A673 (cell line): Measurements from ENCODE around the gene CHPF2. TPM values are rescaled to one million over a fixed set of nuclear protein-coding genes. Genes with fewer than 3 reads are reported as not detected.

Source experiments
- BruUV-seq: library from RNA; stranded (reverse); fragments of 400-500 nt; replicated peaks from 2 replicates; lab custom pipeline; 2021; lab: Mats Ljungman, UMichigan
- CTCF ChIA-PET: fragments of 300-600 bp; sonication (Branson Sonifier 250); formaldehyde crosslinking; loops from one replicate; lab custom pipeline; 2022; ENCODE audit warnings: antibody characterized with exemption; lab: Charles Lee
- POLR2A ChIA-PET: fragments of 300-600 bp; sonication (Branson Sonifier 250); formaldehyde crosslinking; loops from one replicate; lab custom pipeline; 2022; ENCODE audit warnings: antibody characterized with exemption; ENCODE audit not compliant: low non-redundant PET; lab: Charles Lee
- DNase-seq: peaks from one replicate; pipeline ENCODE4 v3.0.0-alpha.2; 2015; ENCODE audit warnings: low spot score
- H3K27ac ChIP-seq: fragments of 200-600 bp; sonication (generic); 2 replicates; pipeline ENCODE4 v1.5.1; 2016; ENCODE audit warnings: mixed run types, low read depth, mild to moderate bottlenecking, mixed read lengths, antibody characterized with exemption, low read length; ENCODE audit not compliant: poor library complexity, severe bottlenecking
- H3K27me3 ChIP-seq: fragments of 200-600 bp; sonication (generic); replicated peaks from 2 replicates; pipeline ENCODE4 v1.6.1; 2017; ENCODE audit warnings: mixed run types, low read depth, mild to moderate bottlenecking, mixed read lengths, antibody characterized with exemption, low read length; ENCODE audit not compliant: insufficient read depth, poor library complexity
- H3K36me3 ChIP-seq: fragments of 200-600 bp; sonication (generic); 2 replicates; pipeline ENCODE4 v1.6.1; 2016; ENCODE audit warnings: mixed run types, mild to moderate bottlenecking, mixed read lengths, antibody characterized with exemption, low read length; ENCODE audit not compliant: insufficient read depth, poor library complexity, severe bottlenecking
- H3K4me1 ChIP-seq: fragments of 200-600 bp; sonication (generic); 2 replicates; pipeline ENCODE4 v1.6.1; 2017; ENCODE audit warnings: mixed run types, mild to moderate bottlenecking, mixed read lengths, antibody characterized with exemption, low read length; ENCODE audit not compliant: insufficient read depth, poor library complexity, severe bottlenecking
- H3K4me3 ChIP-seq: fragments of 200-600 bp; sonication (generic); 2 replicates; pipeline ENCODE4 v1.5.1; 2016; ENCODE audit warnings: low read depth, mixed run types, mild to moderate bottlenecking, mixed read lengths, low read length; ENCODE audit not compliant: poor library complexity, severe bottlenecking
- H3K9me3 ChIP-seq: fragments of 200-600 bp; sonication (generic); 2 replicates; pipeline ENCODE4 v1.6.1; 2016; ENCODE audit warnings: mixed run types, low read depth, mild to moderate bottlenecking, mixed read lengths, antibody characterized with exemption, low read length; ENCODE audit not compliant: poor library complexity, severe bottlenecking
- CTCF ChIP-seq: fragments of 300-800, 200-600 bp; sonication (generic); conservative IDR thresholded peaks from 2 replicates; pipeline ENCODE4 v1.5.1; 2017; ENCODE audit warnings: low read depth, mild to moderate bottlenecking, antibody characterized with exemption, low read length, moderate library complexity, mixed read lengths
- EZH2 ChIP-seq: fragments of 200-600 bp; sonication (generic); IDR thresholded peaks from 2 replicates; pipeline ENCODE4 v1.6.1; 2017; ENCODE audit warnings: borderline replicate concordance, low read depth, mild to moderate bottlenecking, mixed read lengths, antibody characterized with exemption, low read length; ENCODE audit not compliant: poor library complexity, severe bottlenecking
- intact Hi-C: fragments of 100-400 bp; cut with micrococcal nuclease; formaldehyde crosslinking; loops from one replicate; pipeline ENCODE4 v1.10.0; 2022; ENCODE audit not compliant: unreplicated experiment
- total RNA-seq: library from RNA; stranded (reverse); gene quantifications from 2 replicates; pipeline ENCODE4 v1.2.3, GENCODE V29; 2021

CHPF2 gene
- total RNA-seq, 1 experiment from 2014 or later, result 27.1 TPM

GRCh38 chr7:151248346-151249033 is 16.2 kb downstream of the CHPF2 start, which contains the start of gene SMARCD3:
SMARCD3 (minus strand) TSS chr7:151248694; CDS start chr7:151248562, 132 bp downstream.
- Histone ChIP-seq H3K36me3 (no peaks in the 10 kb centered on the region), H3K27ac (peak within 1 kb of the TSS; percentile 80), H3K4me3 (peak within 1 kb of the TSS; percentile 68), H3K4me1 (peaks cover 75% of the 10 kb centered on the region), H3K9me3 (no peaks in the 10 kb centered on the region), H3K27me3 (no peaks in the 10 kb centered on the region)
- ChIA-PET CTCF (no interaction called here), POLR2A (no interaction called here)
- no TSS peak for BruUV-seq
- peak; percentile 85 for DNase-seq
- intact Hi-C loops, result loop anchor here (2.0 kb wide), 1 partner anchor 54 kb away; no protein-coding TSS in a partner anchor
- TF ChIP-seq EZH2 (no peak), CTCF (no peak)

- no TSS peak for BruUV-seq
- intact Hi-C loops, result loop anchor here (2.0 kb wide), 1 partner anchor 54 kb away; no protein-coding TSS in a partner anchor
- peaks cover 68% of the 10 kb centered on the region for H3K4me1 ChIP-seq
- H3K9me3 ChIP-seq, result no peaks in the 10 kb centered on the region
- H3K36me3 ChIP-seq, result no peaks in the 10 kb centered on the region
- CTCF ChIA-PET, result no interaction called here
- H3K4me3 ChIP-seq, result peak overlapping the region; percentile 68
- POLR2A ChIA-PET, result no interaction called here
- peak overlapping the region; percentile 80 for H3K27ac ChIP-seq
- TF ChIP-seq CTCF, result no peak
- no peak for TF ChIP-seq EZH2
- DNase-seq, result peak; percentile 78
- no peaks in the 10 kb centered on the region for H3K27me3 ChIP-seq
Observed at GRCh38 chr7:151249034-151249731, 16.9 kb downstream of the CHPF2 start.

GRCh38 chr7:151249732-151250072 is 17.4 kb downstream of the CHPF2 start:
- CTCF ChIA-PET, result no interaction called here
- Histone ChIP-seq H3K4me3 (peak overlapping the region; percentile 68), H3K27ac (peak overlapping the region; percentile 80), H3K36me3 (no peaks in the 10 kb centered on the region), H3K4me1 (peaks cover 64% of the 10 kb centered on the region), H3K9me3 (no peaks in the 10 kb centered on the region), H3K27me3 (no peaks in the 10 kb centered on the region)
- POLR2A ChIA-PET, result interaction anchor here (0.6 kb wide), 1 partner anchor 36 kb away, joined by 5 read pairs; no protein-coding TSS in a partner anchor
- BruUV-seq, result no TSS peak
- peak; percentile 85 for DNase-seq
- no peak for TF ChIP-seq EZH2
- no peak for TF ChIP-seq CTCF
- intact Hi-C loops, result loop anchor here (2.0 kb wide), 1 partner anchor 53 kb away; no protein-coding TSS in a partner anchor
